IPS-18a (cell line): ENCODE measurements around the gene NCKAP5.
"Not testable (repeated sequence)": the region's sequence is repeated elsewhere in the genome, so short reads cannot be mapped to it uniquely, and the experiment has no call there.

Source experiments
- H3K27ac ChIP-seq: one replicate; pipeline ENCODE4 v1.5.1; 2013; ENCODE audit warnings: low read length
- H3K27me3 ChIP-seq: one replicate; pipeline ENCODE4 v1.6.1; 2013; ENCODE audit warnings: mild to moderate bottlenecking, low read length; ENCODE audit not compliant: control insufficient read depth, insufficient read depth
- H3K36me3 ChIP-seq: one replicate; pipeline ENCODE4 v1.6.1; 2013; ENCODE audit warnings: low read depth, low read length; ENCODE audit not compliant: control insufficient read depth
- H3K4me1 ChIP-seq: one replicate; pipeline ENCODE4 v1.6.1; 2013; ENCODE audit warnings: low read depth, low read length; ENCODE audit not compliant: control insufficient read depth
- H3K4me3 ChIP-seq: one replicate; pipeline ENCODE4 v1.5.1; 2013; ENCODE audit warnings: low read length
- H3K9ac ChIP-seq: one replicate; pipeline ENCODE4 v1.6.1; 2013; ENCODE audit warnings: mild to moderate bottlenecking, low read length, moderate library complexity
- H3K9me3 ChIP-seq: one replicate; pipeline ENCODE4 v1.6.1; 2013; ENCODE audit warnings: low read depth, low read length; ENCODE audit not compliant: control insufficient read depth

NCKAP5 gene

DNA sequence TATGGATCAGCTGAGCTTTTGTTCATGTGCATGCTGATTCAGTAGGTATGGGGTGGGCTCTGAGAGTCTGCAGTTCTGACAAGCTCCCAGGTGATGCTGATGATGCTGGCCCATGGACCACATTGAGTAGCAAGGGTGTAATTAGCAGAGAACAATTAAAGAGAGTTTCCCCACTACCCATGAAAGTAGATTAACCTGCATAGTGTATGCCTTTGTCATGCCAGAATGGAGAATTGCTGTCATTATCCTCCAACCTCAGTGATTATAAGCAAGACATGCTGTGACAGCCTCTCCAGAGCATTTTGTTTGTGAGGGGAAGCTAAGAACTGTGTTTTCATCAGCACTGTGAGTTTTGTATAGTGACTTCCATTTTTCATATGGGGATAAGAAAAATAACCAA is 838.7 kb downstream of the NCKAP5 start:
- Histone ChIP-seq H3K4me1 (no peaks in the 10 kb centered on the region), H3K9ac (no peak overlapping the region), H3K27ac (no peak overlapping the region), H3K9me3 (no peaks in the 10 kb centered on the region), H3K27me3 (no peaks in the 10 kb centered on the region), H3K4me3 (no peak overlapping the region), H3K36me3 (no peaks in the 10 kb centered on the region)

DNA sequence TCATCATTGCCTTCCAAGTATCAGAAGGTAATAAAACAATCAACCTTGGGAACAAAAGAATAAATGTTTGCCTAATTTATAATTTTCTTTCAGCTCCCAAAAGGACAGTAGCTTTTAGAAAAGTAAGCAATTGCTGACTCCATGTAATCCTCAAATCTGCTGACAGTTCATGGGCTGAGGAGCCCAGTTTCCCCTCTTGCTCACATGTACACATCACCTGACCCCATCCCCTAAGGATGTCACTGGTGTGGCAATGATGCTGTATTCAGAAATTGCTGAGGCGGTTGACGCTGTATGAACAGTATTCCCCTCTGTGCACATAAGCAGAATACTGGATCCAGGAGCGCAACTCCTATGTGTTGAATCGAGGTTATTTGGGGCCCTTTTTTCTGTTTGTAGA is 842.1 kb downstream of the NCKAP5 start:
- H3K4me1 ChIP-seq: no peaks in the 10 kb centered on the region
- H3K27me3 ChIP-seq: no peaks in the 10 kb centered on the region
- no peak overlapping the region for H3K9ac ChIP-seq
- H3K27ac ChIP-seq: no peak overlapping the region
- H3K9me3 ChIP-seq: no peaks in the 10 kb centered on the region
- H3K36me3 ChIP-seq: no peaks in the 10 kb centered on the region
- no peak overlapping the region for H3K4me3 ChIP-seq

DNA sequence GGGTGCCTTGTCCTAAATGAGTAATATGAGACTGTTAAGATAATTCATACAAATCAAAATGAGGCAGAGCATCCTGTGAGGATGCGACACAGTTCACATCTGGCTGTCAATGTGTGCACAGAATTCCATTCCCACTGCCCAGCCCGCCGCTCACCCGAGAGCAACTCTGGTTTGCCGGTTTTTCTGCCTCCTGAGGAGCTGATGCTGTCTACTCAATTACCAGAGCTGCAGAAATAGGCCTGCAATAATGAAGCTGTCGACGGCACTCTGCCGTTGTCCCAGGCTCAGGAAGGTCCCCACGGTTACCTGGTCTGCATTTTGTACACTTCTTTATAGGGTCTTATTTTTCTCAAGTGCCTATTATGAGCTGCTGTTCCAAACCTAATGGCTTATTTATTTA is 842.5 kb downstream of the NCKAP5 start:
- no peak overlapping the region for H3K4me3 ChIP-seq
- H3K9me3 ChIP-seq: no peaks in the 10 kb centered on the region
- no peaks in the 10 kb centered on the region for H3K36me3 ChIP-seq
- H3K27ac ChIP-seq: no peak overlapping the region
- no peaks in the 10 kb centered on the region for H3K27me3 ChIP-seq
- H3K4me1 ChIP-seq: no peaks in the 10 kb centered on the region
- H3K9ac ChIP-seq: no peak overlapping the region

DNA sequence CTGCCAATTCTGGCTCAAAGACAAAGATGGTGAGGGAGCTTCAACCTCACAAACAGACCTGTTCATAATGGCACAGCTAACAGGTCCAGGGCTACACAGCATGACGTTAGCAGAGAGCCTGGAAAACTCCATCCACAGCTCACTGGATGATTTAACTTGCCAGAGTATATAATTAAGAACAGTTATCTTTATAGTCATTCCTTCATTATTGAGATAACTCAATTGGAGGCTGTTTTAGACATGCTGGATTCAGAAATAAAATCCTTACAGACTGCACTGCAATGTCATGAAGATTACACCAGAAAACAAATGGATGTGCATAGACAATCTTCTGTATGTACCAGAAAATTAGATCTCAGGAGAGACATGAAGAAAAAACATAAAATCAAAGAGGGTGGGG is 843.1 kb downstream of the NCKAP5 start:
- H3K9ac ChIP-seq: no peak overlapping the region
- no peaks in the 10 kb centered on the region for H3K27me3 ChIP-seq
- no peaks in the 10 kb centered on the region for H3K36me3 ChIP-seq
- H3K4me1 ChIP-seq: no peaks in the 10 kb centered on the region
- H3K9me3 ChIP-seq: no peaks in the 10 kb centered on the region
- no peak overlapping the region for H3K27ac ChIP-seq
- H3K4me3 ChIP-seq: no peak overlapping the region

DNA sequence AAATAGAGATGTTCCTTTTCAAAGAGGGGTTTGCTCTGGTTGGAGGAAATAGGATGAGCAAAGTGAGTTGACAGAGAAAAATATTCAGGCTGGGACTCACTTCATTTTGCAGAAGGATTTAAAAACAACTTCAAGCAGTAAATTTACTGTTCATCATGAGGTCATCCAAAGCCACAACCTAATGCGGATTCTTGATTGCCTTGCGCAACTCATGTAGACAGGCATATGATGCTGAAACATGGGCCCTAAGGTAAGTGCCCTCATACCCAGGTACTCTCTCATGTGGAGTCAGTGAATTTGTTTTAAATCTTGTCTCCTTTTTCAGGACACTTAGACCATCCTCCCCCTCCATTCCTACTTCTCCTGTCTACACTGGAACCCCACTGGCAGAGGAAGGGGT is 846.3 kb downstream of the NCKAP5 start:
- H3K9me3 ChIP-seq: no peaks in the 10 kb centered on the region
- no peaks in the 10 kb centered on the region for H3K36me3 ChIP-seq
- no peak overlapping the region for H3K9ac ChIP-seq
- no peaks in the 10 kb centered on the region for H3K27me3 ChIP-seq
- H3K4me1 ChIP-seq: no peaks in the 10 kb centered on the region
- H3K4me3 ChIP-seq: no peak overlapping the region
- H3K27ac ChIP-seq: no peak overlapping the region

DNA sequence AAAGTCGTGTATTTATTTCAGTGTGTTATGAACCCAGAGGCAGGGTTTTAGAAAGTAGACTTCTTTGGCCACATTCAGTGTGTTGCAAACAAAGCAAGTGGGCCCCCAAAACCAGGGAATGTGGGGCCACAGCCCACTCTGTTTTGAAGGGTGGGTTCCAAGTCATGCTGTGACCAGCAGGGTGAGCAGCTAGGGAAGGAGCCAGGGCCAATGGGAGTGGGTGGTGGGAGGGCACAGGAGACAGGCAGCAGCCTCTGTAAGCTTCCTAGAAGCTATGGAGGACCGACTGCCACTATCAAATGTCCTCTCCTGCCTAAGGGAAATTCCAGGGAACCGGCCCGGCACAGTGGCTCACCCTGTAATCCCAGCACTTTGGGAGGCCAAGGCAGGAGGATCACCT is 847.9 kb downstream of the NCKAP5 start:
- H3K9me3 ChIP-seq: no peaks in the 10 kb centered on the region
- H3K4me1 ChIP-seq: no peaks in the 10 kb centered on the region
- no peak overlapping the region for H3K27ac ChIP-seq
- H3K4me3 ChIP-seq: no peak overlapping the region
- H3K27me3 ChIP-seq: no peaks in the 10 kb centered on the region
- no peak overlapping the region for H3K9ac ChIP-seq
- no peaks in the 10 kb centered on the region for H3K36me3 ChIP-seq

DNA sequence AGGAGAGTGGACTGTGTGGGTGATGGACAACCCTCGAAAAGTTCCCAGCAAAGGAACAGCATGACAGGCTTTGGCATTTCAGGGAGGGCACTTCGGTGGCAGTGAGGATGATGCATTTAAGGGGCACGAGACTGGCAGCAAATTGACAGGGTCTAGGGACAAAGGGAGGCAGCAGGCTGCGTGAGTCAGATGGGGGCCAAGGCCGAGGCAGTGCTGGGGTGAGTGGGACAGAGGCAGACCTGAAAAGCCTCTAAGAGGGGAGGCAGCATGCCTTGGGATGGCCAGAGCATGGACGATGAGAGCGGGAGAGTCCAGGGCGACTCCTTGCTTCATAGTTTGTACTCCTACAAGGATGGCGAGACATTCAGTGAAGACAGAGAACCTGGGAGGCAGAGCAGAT is 848.8 kb downstream of the NCKAP5 start:
- H3K4me1 ChIP-seq: no peaks in the 10 kb centered on the region
- no peaks in the 10 kb centered on the region for H3K27me3 ChIP-seq
- H3K36me3 ChIP-seq: no peaks in the 10 kb centered on the region
- H3K9ac ChIP-seq: no peak overlapping the region
- H3K4me3 ChIP-seq: no peak overlapping the region
- H3K9me3 ChIP-seq: no peaks in the 10 kb centered on the region
- no peak overlapping the region for H3K27ac ChIP-seq

DNA sequence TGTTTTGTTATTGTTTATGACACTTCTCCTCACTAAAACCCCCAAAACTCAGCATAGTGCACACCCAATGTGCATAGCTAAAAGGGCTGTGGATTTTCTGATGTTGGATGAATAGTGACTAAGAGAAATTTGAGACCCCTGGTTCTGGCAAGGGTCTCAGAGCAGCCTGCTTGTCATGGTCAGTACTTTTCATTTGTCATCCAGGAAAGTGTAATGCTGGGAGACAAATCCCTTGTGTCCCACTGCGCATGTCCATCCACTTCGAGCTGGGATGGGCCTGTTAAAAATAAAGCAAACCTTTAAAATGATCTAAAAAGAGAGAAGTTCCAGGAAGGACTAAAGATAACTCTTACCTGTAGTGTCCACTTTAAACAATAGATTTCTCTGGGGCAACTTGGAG is 851.3 kb downstream of the NCKAP5 start:
- Histone ChIP-seq H3K4me3 (no peak overlapping the region), H3K36me3 (no peaks in the 10 kb centered on the region), H3K9me3 (no peaks in the 10 kb centered on the region), H3K9ac (no peak overlapping the region), H3K4me1 (no peaks in the 10 kb centered on the region), H3K27me3 (no peaks in the 10 kb centered on the region), H3K27ac (no peak overlapping the region)

DNA sequence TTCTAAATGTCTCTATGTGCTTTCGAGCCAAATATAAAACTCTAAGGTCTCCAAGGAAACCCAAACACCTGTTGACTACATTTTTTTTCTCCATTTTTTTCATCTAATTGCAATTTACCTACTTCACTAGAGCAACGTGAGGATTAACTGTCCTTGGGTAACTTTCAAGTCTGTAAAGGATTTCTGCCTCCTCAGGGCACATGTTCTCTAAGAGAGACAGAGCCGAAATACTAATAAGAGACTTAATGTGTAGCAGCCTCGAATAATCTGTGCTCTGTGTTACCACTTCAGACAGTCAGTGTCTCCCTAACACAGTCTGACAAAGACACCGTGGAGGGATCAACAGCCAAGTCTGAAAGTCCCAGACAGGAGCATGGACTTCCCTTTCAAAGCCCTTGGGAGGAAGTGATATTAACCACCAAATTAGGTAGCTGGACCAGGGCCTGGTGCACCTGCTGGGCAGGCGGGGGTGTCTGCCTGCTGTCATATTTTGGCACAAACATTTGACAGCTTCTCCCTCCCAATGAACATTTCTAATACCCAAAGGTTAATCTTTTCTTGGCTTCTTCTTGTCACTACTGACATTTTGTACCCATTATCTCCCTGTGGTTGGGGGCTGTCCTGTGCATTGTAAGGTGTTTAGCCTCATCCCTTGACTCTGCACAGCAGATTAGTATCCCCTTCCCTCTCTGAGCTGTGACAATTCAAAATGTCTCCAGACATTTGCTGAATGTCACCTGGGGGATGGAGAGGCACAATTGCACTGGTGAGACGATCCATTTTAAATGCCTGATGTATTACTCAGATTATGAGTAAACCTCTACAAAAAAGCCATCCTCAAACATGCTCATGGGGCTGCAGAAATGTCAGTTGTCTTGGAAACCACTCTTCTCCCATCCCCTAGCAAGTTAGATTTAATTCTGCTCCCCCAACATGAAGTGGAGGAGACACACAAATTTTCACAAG is 852.6 kb downstream of the NCKAP5 start:
- H3K9ac ChIP-seq: no peak overlapping the region
- no peaks in the 10 kb centered on the region for H3K36me3 ChIP-seq
- no peaks in the 10 kb centered on the region for H3K4me1 ChIP-seq
- no peak overlapping the region for H3K4me3 ChIP-seq
- no peaks in the 10 kb centered on the region for H3K27me3 ChIP-seq
- H3K9me3 ChIP-seq: no peaks in the 10 kb centered on the region
- H3K27ac ChIP-seq: no peak overlapping the region

DNA sequence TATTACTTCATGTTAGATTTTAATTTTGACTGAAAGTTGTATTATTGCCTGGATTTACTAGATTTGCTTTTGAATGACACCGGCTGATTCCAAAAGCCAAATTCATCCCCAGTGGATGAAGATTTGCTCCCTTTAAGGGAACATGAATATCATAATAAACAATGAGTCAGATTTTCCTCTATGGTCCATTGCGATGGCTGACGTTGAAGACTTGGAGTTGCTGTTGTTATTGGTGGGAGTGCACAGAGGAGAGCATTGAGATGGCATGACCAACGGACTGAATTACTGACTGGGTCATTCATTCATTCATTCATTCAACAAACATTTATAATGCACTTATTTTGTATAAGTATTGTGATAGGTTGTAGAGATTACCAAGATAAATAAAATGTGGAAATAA is 864.9 kb downstream of the NCKAP5 start:
- Histone ChIP-seq H3K4me1 (no peaks in the 10 kb centered on the region), H3K27me3 (no peaks in the 10 kb centered on the region), H3K27ac (no peak overlapping the region), H3K4me3 (no peak overlapping the region), H3K9ac (no peak overlapping the region), H3K36me3 (no peaks in the 10 kb centered on the region), H3K9me3 (no peaks in the 10 kb centered on the region)

DNA sequence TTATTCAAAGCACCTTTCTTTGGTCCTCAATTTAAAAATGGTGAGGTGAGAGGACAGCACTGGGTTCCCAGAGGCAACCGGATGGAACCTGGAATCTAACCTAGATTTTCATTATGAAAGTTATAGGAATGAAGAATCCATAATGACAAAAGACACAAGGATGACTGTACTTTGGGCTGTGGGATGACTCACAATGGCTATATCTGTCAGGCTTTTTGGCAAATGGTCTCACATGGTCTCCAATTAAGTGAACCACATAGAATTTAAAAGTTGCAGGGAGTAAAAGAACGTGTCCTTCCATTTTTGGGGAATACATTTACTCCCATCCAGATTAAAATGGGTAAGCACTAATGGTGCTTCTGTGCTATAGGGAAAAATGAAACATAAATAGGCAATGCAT is 866.5 kb downstream of the NCKAP5 start:
- Histone ChIP-seq H3K4me1 (no peaks in the 10 kb centered on the region), H3K36me3 (no peaks in the 10 kb centered on the region), H3K9me3 (no peaks in the 10 kb centered on the region), H3K27me3 (no peaks in the 10 kb centered on the region), H3K27ac (no peak overlapping the region), H3K4me3 (no peak overlapping the region), H3K9ac (no peak overlapping the region)

DNA sequence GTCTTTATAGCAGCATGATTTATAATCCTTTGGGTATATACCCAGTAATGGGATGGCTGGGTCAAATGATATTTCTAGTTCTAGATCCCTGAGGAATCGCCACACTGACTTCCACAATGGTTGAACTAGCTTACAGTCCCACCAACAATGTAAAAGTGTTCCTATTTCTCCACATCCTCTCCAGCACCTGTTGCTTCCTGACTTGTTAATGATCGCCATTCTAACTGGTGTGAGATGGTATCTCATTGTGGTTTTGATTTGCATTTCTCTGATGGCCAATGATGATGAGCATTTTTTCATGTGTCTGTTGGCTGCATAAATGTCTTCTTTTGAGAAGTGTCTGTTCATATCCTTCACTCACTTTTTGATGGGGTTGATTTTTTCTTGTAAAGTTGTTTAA is 868.5 kb downstream of the NCKAP5 start:
- H3K4me1 ChIP-seq, H3K9ac ChIP-seq, H3K9me3 ChIP-seq, H3K36me3 ChIP-seq, H3K4me3 ChIP-seq, H3K27ac ChIP-seq, H3K27me3 ChIP-seq: not testable (repeated sequence)
